HG02763 (cell line): ENCODE data around the gene AGA.
A peak's percentile ranks its signal among the peaks of the same experiment; 100 is the strongest.

Source experiments
- ATAC-seq: cut with Tn5 transposase; IDR thresholded peaks from one replicate; pipeline ENCODE4 v1.9.1; 2021; ENCODE audit warnings: mild to moderate bottlenecking, moderate library complexity; ENCODE audit not compliant: unreplicated experiment

The AGA gene

DNA sequence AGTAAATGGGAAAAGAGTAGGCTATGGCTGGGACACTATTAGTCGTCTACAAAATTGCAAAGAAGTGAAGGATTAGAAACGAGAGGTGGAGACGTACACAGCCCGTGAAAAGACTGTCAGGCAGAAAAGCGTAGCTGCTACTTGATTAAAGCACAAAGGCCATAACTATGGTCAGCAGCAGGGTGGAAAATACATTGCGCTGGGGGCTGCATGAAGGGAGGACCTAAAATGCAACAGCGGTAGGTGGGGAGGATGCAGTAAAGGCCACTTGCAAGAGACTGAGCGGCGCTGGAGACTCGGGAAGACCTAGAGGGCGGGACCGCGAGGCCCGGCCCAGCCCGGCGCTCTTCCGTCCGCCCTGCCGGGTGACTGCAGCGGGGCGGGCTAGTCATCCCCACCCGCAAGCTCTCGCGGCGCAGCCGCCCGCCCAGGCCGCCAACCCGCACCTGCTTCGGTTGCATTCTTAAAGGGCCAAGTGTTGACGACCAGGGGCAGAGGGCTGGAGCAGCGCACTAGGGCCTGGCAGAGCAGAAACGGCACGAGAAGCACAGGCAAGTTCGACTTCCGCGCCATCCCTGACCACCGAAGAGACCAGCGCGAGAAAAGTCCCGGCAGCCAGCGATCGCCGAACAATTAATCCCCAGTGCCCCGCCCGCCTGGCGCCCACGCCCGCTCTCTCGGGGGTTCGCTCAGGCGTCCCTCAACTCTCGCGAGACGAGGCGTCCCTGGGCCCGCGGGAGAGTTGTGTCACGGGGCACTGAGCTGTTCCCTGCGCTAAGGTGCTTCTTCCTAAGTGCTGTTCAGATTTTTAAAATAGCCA lies at the start of gene AGA:
TSS of gene AGA (minus strand) at position 635 of the 820 bp plus-strand sequence. CDS start at position 573, 62 bp downstream.
- peak; percentile 93 for ATAC-seq

DNA sequence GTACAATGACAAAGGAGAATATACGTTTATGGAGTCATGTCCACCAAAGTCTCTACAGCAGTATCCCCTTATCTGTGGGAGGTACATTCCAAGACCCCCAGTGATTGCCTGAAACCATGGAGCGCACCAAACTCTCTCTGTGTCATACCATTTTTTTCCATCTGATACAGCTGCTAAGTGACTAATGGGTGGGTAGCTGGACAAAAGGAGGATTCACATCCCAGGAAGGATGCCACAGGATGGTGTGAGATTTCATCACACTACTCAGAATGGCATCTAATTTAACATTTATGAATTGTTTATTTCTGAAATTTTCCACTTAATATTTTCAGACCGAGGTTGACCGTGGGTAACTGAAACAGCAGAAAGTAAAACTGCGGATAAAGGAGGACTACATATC lies 49.8 kb upstream of the AGA start:
- no peak for ATAC-seq

DNA sequence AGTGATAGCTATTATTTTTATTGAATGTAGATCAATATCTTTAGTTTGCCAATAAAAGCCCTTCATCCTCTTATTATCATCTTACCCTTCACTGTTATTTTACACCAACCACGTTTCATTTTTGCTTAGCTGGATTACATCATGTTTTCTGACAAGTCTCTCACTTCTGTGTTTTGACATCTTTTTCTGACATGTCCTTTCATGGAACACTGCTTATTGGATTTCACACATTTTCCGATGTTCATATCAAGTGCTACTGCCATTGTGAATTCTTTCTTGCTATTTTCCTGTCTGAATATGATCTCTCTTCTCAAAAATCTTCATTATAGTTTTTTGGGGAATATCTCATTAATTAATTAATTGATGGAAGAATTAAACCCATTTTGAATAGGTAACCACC lies 48.5 kb upstream of the AGA start:
- ATAC-seq: no peak

DNA sequence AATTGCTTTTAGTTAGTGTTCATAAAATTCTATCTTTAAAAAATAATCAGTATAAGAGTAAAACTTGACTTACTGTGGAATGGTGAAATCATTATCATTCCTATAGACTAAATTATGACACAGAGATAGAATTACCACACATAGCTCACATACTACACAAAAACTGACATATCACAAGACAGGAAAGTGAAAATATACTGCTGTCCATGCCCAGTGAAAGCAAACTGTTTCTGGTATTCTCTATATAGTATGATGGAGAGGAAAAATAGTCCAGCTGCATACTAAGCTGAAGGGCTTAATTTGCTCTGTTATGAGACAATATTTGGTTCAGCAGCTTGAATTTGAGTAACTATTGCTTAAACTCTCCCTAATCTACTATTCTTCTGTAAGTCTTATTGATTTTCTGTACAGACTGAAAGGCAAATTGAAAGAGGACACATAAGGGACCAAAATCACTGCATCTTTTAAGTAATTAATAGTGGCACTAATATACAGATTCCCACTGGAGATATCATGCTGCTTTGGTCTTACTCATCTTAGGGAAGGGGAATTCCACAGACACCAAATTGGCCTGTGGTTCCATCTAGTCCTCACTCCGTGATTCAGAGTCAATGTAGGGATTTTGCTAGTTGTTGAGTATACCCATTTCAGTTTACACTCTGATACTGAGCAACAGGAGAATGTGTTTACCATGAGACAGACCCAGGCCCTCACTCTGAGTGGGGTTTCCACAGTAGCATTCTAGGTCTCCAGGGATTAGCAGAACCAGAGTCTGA lies 47.4 kb upstream of the AGA start:
- no peak for ATAC-seq

DNA sequence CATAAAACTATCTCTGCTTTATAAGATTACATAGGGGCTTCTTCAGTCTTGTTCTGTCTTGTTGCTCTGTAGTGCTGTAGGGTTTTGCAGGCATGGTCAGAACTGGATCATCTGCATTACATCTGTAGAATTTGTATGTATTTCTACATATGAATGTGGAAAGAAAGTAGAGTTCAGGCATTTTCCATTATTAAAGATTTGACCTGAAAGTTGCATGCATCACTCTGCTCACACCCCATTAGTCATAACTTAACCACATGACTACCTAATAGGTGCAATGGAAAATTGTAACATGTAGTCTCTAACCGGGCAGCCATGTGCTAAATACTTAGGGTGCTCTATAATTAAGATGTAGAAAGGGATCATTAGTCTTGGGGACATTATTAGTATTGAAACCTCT lies 45.7 kb upstream of the AGA start:
- no peak for ATAC-seq

DNA sequence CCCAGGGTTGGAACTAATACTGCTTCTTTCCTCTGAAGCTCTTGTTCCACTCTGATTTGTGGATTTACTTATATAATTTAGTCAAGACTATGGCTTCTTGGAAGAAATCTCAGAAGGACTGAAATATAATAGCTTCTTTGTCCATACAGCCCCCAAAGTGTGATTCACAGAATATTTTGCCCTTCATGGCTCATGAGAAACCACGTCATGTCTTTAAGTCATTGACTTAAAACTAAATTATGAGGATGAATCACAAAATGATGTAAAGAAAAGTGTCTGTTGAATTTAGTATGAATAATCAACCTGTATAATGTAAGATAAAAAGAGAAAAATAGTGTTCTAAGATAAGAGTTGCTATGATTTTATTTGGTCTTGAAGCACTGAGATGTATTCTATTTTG lies 43.3 kb upstream of the AGA start:
- ATAC-seq: no peak

DNA sequence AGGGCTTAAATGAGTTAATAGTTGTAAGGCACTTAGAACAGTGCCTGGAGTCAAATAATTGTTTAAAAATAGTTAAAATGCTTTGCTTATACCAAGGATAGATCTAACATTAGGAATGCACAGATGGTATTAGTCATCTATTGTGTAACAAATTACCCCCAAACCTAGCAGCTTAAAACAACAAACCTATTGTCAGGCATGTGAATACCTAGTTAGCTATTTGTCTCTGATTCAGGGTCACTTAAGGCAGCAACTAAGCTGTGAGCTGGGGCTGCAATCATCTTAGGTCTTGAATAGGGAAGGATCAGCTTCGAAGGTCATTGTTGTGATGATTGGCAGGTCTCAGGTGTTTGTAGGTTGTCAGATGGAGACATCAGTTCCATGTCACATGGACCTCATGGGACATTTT lies 42.4 kb upstream of the AGA start:
- no peak for ATAC-seq

DNA sequence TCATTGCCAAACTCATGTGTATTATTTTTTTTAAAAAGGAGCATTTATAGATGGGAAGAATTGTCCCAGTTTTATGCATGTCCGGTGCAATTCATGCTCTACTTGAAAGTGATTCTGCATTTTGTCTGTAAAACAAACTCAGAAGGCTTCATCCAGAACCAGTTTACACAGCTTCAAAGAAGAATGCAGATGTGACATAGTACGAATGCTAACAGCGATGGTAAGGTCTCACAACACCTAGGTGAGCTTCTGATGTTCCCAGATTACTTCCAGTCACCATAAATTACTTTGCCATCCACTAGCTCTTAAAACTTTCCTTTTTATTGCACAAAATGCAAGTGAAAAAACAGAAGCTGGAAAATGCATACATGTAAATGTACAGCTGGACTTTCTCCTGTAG lies 41.5 kb upstream of the AGA start:
- ATAC-seq: no peak

DNA sequence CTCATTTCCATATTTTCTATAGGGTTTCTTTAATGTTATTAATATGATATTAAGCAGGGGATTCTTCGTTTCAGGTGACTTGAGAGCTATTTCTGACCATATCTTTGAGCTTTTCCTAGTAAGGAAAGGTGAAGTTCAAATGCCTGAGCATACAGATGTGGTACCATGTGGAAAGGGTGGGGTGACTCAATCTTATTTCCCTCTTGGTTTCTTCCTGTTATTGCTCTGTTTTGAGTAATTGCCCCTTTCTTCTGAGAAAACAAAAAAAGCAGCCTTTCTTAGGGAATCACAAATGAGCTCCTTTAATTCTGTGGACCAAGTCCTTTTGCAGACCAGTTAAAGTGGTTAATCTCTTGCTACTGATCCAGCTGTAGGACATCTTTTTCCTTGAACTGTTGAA lies 41.0 kb upstream of the AGA start:
- ATAC-seq: no peak

DNA sequence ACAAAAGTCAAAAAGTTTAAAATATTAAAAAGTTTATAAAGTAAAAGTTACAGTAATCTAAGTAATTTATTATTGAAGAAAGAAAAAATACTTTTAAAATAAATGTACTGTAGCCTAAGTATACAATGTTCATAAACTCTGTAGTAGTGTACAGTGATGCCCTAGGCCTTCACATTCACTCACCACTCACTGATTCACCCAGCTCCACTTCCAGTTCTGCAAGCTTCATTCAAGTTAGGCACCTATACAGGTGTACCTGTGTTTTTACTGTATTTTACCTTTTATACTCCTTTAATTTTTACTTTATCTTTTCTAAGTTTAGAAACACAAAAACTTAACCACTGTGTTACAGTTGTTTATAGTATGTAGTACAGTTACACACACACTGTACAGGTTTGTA lies 40.1 kb upstream of the AGA start:
- no peak for ATAC-seq

DNA sequence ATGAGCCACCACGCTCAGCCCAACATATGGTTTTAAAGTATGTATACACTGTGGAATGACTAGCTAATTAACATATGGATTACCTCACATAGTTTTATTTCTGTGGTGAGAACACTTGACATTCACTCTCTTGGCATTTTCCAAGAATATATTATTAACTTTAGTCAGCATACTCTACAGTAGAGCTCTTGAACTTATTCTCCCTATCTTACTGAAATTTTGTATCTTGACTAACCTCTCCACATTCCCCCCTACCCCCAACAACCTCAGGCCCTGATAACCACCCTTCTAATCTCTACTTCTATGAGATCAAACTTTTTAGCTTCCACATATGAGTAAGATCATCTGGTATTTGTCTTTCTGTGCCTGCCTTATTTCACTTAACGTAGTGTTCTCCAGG lies 38.6 kb upstream of the AGA start:
- no peak for ATAC-seq

DNA sequence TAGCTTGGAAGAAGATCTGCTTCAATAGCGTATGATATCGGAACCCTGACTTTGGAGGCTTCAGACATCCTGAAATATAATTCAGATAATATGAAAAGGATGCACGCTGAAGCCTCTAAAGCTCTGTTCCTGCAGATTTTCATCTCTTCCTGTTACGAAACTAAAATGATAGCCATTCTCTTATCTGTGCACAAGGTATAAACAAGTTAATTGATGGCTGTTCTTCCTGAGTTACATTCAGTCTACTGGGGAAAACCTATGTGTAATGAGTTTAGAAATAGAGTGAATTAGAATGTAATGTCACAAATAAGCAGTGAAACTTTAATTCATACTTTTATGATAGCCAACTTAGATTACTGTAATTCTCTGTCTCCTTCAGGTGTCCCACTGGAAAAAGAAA lies 36.8 kb upstream of the AGA start:
- ATAC-seq: no peak

DNA sequence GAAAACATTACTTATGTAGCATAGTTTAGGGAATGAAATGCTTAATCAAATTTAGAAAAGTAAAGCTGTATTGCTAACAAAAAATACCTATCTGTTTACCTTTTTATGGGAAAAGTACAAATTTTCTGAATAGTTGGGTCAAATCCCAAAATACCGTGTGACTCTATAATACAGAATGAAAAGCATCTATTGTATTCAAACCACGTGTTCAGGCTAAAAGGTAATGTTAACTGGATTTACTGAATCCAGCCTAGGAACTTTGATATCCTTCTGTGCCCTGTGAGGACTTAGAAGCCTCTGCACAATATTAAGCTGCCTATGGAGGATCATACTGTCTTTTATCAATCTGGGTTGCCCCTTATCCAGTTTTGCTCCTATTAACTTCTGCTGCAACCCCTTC lies 36.3 kb upstream of the AGA start:
- no peak for ATAC-seq

DNA sequence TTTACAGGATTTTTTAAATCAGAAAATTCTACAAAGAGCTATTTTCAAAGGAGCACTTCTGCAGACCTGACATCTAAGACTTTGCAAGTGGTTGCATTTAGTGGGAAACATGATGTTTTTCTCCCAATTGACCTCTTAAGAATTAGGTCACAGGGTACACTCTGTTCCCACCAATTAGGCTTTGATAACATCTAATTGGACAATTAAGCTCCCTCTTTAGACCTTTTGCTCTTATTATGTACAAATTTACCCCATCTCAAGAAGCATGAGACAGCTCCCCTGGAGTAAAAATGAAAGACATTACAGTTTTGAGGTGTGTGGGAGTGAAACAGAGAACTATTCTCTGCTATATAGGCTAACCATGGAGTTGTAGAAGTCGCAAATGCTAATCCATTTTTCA lies 31.8 kb upstream of the AGA start:
- no peak for ATAC-seq

DNA sequence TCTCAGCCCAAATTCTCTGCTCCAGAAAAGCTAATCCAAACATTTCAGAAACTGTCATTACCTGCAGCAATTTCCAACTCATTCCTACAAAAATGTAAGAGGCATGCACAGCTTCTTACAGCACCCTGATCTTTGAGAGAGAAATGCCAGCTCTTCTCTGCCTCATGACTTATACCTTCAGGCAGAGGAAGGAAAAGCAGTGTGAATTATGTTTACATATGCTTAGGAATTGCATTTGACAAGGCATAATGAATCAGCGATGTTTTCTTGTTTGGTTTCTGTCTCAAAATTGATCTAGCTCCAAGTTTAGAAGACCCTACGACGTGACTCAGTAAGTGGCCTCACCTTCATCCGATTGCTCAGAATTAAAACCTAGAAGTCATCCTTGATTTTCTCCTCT lies 21.8 kb upstream of the AGA start:
- ATAC-seq: no peak

DNA sequence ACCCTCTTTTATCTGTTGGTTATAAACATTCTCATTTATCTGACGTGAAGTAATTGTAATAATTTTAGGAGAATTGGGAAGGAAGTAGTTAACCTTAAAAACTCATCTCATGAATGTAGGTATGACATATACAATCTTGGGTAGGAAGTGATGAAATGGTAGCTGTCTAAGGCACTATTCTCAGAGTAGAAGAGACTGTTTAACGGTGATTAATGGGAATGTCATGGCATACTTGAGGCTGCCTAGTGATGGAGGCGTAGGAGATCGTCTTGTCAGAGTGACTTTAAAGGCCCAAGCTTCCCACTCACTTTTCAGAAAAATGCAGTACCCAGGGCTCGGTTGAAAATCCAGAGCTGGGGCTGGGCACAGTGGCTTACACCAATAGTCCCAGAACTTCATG lies 19.4 kb upstream of the AGA start:
- ATAC-seq: no peak

DNA sequence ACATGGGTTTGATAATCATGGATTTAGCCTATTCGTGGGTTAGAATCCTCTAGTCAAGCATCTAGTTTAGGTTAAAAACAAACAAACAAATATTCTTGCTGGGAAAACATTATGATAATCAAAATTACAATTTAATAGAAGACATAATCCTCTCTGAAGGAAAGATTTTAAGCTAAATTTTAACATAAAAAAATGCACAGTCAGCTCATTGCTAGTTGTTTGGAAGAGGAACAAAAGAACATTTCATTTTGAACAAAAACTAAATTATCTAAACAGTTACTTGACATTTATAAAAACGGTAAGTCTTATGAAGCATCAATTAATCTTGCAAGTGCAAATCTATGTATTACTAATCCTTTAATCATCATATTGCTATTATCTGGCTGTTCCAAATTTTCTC lies 18.2 kb upstream of the AGA start:
- ATAC-seq: no peak

DNA sequence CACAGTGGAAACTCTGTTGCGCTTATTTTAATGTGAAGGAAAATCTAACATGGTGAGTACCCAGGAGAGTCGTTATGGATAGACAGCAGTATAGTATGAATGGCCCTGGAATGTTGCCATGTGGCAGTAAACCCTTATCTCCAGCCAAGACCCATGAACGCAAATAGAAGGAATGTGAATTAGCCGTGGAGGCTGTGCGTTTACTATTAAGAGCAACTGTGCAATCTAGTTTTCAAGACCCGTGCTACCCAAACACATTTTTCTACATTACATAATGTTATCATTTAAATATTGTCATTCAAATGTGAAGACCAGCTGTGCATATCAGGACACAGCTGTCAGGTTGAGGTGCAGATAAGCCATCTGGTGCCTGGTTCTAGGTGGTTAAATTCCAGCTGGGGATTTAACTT lies 13.3 kb upstream of the AGA start:
- no peak for ATAC-seq

DNA sequence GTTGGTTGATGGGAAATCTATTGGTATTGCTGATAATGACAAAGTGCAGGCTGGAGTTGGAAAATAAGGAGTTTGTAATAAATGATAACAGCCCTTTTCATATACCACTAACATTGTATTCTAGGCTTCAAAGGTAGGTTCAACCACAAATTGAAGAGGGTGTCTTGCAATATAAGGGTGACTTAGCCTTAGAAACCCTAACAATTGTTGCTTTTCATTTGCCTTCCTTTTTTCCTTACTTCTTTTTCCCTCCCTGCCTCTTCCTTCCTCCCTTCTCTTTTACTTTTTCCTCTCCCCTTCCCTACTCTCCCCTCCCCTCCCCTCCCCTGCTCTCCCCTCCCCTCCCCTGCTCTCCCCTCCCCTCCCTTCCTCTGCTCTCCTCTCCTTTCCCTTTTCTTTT lies 10.9 kb upstream of the AGA start:
- no peak for ATAC-seq

DNA sequence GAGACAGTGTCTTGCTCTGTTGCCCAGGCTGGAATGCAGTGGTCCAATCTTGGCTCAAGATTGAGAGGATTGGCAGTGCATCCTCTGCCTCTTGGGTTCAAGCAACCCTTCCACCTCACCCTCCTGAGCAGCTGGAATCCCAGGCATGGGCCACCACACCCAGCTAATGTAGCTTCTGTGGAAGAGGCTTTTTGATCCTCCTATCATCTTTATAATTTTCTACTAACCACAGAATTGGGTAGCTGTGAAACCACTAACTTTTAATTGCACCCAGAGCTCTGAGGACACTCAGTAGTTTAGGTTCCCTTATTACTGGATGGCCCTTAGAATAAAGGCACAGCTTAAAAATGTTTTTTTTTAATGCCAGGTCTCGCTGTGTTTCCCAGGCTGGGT lies 8.9 kb upstream of the AGA start:
- ATAC-seq: no peak

DNA sequence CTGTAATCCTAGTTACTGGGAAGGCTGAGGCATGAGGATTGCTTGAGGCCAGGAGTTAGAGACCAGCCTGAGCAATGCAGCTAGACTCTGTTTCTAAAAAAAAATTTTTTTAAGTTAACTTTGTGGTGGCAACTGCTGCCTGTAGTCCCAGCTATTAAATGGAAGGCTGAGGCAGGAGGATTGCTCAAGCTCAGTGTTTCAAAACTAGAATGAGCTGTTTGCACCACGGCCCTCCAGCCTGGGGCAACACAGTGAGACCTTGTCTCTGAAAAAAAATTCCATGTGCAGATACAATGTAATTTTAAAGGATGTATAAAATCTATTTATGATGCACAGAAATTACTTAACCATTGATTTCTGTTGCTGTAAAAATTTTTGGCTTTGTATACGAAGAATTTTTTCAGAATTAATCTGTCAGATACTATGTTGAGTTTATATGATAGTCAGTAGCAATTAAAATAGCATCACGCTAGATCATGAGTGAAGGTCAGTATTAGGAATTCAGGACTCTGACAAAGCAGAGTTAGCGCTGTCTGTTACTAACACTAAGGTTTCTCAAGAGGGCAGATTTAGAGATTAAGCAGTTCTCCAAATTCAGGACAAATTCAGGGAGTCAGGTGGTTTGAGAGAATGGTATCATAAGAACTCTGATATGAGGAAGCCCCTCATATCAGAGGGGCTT lies 8.3 kb upstream of the AGA start:
- ATAC-seq: no peak

DNA sequence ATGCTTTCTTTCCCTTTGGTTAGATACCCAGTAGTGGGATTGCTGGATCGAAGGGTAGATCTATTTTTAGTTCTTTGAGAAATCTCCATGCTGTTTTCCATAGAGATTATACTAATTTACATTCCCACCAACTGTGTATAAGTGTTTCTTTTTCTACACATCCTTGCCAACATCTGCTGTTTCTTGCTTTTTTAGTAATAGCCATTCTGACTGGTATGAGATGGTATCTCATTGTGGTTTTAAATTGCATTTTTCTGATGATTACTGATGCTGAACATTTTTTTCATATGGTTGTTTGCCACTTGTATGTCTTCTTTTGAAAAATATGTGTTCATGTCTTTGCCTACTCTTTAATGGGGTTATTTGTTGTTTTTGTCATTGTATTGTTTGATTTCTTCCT lies 6.6 kb upstream of the AGA start:
- ATAC-seq: no peak
